T-helper 2 cell (primary cell): ENCODE measurements around the gene PARG.
"Not testable (repeated sequence)": the region's sequence is repeated elsewhere in the genome, so short reads cannot be mapped to it uniquely, and the experiment has no call there.

Experiments
- DNase-seq, 5 experiments: peaks; one replicate each; pipeline versions ENCODE4 v3.0.0 to v3.0.0-alpha.2; 2012 to 2022

Gene PARG

DNA sequence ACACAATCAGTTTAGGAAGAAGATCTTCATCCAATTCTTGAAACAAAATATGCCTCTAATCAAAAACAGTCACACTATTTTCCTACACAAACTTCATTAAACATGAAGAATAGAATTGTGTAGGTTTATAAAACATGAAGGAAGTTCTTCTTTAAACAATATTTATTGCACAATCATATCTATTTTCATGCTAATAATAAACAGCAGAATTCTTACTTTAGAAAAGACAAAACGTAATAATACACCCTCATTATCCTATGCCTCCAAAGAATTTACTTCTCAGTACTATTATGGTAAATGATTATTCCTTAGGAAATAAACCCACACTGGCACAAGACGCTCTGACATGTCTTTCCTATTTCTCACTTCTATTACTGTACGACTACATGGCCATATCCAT lies 41.4 kb downstream of the PARG start:
- not testable (repeated sequence) for DNase-seq

DNA sequence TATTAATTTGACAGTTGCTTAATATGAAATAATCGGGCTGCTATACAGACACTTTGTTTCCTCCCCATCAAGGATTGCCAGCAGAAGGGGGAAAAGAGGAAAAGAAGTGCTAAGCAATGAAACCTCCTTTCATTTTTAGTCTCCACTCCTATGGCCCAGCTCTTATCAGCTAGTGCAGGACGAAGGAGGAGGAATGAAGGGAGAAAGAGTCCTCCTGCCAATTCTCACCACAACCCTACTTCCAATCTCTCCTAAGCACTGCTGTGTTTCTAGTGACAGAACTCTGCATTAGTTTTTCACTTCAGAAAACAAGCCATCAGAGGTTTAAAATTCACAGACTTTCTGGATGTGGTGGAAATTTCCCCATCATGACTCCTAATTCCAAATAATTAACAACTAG lies 41.8 kb downstream of the PARG start:
- DNase-seq = not testable (repeated sequence)

DNA sequence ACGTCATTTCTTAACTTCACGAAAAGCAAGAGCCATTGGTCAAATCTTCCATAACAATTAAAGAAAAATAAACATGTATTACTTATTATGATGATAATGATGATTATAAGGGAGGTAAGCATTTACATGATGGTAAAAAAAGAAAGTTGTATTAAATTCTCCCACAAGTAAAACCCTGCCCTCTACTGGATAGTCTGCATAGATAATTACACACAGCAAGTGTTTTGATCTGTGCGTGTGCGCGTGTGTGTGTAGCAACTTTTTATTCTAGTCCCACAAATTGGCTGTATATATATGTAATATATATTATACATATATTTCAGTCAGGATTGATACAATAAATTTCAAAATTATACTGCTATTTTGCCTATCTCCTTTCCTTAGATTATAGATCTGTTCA lies 51.8 kb downstream of the PARG start:
- DNase-seq = not testable (repeated sequence)

DNA sequence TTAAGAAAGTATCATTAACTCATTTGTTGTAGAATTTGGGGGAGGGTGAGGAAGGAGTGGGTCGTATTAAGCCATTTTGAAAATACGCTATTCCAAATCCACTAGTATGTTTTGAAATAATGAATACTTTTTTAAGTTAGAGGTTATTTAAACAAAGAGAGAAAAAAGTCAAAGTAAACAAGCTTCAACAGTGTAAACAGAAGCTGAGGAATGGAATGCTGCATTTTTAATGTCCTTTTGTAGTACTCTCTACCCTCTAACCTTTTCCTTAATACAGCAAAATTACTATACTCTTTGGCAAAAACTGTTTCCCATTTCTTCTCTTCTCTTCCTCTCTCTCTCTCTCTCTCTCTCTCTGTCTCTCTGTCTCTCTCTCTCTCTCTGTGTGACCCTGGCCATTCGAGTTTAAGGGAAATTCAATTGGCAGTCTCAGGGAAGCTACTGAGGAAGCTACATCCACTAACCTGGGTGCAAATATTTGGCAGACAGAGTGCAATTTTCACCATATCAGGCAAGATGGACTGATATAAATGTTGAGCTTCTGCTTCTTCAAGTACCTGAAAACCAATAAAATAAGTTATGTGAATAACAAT lies 57.0 kb downstream of the PARG start:
- not testable (repeated sequence) for DNase-seq

DNA sequence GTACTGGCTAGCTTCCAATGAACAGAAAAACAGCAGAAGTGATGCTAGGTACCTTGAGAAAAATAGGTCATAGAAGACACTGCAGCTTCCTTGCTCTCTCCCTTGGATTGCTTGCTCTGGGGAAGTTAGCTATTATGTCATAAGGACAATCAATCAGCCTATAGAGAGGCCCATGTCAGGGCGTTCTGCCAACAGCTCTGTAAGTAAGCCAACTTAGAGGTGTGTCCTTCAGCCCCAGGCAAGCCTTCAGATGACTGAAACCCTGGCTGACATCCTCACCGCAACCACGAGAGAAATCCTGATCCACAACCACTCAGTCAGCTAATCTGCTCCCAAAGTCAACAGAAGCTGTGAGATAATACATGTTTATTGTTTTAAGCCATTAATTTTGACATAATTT lies 58.0 kb downstream of the PARG start:
- not testable (repeated sequence) for DNase-seq

DNA sequence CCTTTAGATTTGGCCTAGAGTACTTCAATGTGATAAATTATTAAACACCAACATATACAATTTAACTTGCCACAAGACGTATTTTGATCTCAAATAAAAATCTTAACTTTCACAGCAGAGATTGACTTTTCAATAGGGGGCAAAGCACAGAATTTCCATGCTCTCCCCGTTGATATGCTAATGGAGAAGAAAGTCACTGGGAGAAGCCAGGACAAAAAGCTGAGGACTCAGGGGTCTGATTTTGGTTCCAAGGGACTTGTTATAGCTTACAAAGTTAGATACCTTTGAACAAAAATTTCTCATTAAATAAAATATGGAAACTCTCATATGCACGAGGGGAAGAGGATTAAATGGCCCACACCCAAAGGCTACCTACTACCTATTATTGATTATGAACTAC lies 59.5 kb downstream of the PARG start:
- not testable (repeated sequence) for DNase-seq

DNA sequence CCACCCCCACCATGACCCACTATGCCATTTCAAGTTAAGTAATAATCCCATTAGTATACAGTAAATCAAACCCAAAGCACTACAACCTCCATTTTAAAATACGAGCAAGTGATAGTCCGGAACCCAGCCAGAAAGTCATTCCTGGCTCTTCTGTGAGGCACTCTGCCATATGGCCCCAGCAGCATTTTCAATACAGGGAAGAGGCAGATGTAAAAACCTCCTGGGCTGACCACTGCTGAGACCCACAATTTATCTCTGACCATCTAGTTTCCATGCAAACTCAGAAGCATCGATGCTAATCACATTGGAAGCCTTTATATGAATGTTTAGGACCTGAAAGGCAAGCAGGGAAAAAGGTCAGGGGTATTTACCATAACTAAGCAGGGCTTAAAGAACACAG lies 69.1 kb downstream of the PARG start:
- not testable (repeated sequence) for DNase-seq

DNA sequence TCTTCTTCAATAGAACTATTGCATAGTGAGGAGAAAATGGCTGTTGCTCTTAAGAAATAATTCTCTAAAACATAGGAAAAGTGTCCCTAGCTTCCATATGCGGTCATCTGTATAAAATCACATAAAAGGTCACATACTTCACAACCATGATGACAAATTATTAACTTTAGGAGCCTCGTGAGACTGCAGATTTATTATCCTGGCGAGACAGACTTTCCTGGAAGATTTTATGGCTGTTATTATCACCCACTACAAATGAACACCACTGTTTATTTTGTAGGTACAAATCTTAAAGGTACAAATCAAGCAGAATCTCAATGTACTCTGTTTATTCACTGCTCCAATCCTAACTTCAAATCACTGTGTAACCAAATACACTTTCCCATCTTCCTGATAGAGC lies 70.4 kb downstream of the PARG start:
- DNase-seq = not testable (repeated sequence)

DNA sequence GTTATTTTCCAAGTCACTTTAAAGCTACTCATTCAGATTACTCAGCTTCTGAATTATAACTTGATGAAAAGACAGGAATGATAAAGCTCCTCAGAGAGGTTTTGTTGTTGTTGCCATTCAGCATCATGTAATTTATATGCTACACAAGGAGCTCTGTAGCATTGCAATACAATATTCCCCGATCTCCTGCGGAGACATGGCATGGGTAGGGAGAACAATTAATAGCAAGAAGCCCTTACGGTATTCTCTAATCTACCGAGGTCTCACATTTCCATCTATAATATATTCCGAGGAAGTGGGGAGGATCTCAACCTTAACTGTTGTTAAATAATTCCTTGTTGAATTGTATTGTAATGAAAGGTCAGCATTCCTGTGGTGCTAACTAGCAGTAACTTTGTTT lies 81.9 kb downstream of the PARG start:
- DNase-seq = not testable (repeated sequence)

DNA sequence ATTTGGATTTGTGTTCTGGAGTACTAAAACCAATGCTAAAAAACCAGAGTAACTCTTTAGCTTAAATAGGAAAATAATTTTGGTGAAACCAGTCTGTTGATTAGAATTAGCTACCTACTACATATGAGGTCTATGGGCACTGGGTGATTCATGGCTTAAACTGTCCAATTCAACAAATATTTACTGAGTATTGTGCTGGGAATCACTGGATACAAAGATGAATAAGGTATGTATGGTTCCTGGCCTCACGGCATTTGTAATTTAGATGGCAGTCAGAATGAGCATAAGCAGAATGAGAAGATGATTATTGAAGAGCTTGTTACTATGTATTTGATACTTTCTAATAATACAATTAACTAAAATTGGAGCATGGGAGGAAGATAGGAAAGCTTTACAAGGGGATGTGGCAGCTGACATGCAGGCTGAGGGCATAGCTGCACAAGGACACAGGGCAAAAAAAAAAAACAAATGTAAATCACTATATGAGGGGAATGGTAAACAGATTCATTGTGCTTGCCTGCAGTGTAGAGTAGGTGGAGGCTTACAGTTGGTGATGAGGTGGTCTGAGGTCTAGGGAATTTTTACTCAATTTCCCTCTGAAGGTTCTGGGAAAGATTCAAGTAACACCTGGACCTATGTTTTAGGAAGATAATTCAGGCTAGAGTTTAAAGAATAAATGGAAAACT lies 83.0 kb downstream of the PARG start:
- not testable (repeated sequence) for DNase-seq

DNA sequence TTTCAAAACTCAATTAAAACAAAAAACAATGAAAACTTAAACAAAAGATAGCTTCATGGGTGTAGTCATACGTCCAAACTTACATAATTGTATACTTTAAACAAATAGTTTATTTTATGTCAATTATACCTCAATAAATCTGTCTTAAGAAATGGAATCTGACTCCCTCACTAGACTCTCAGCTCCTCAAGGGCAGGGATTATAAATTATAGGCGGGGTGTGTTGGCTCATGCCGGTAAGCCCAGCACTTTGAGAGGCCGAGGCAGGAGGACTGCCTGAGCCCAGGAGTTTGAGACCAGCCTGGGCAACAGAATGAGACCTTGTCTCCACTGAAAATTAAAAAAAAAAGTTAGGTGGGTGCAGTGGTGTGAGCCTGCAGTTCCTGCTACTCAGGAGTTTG lies 92.3 kb downstream of the PARG start:
- DNase-seq = not testable (repeated sequence)

DNA sequence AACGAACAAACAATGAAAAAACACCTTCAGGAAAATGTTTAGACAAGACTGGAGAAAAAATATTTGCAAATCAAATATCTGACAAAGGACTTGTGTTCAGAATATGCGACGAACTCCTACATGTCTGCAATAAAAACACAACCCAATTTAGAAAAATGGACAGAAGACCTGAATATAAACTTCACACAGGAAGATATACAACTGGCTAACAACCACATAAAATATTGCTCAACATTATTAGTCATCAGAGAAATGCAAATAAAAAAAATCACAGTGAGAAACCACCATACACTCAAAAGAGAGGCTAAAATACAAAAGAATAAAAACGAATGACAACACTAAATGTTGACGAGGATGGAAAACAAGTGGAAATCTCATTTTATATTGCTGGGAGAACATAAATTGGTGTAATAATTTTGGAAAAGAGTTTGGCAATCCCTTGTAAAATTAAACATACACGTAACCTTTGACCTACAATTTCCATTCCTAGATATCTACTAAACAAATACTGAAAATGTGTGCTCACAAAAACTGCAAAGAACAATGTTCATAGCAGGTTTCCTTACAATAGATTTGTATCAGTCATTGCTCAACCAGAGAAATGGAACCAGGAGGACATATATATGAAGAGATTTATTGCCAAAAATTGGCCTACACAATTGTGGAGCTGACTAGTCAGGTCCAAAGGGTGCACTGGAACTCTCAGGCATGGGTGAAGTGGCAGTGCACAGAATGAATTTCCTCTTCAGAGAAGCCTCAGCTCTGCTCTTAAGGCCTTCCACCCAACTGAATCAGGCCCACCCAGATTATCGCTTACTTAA lies 96.8 kb downstream of the PARG start:
- no peak for DNase-seq

DNA sequence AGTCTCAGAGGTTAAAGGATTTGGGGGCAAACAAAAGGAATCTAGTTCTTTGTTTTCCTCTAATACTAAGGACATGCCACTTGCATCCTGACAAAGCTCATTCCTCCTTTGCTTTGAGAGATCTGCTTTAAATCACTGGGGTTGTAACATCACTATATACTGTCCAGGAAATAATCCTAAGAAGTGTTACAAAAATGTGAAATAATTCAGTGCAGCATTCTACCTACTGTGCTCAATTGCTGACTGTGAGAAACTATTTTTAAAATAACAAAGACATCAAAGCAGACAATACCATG lies 99.5 kb downstream of the PARG start:
- DNase-seq = not testable (repeated sequence)

DNA sequence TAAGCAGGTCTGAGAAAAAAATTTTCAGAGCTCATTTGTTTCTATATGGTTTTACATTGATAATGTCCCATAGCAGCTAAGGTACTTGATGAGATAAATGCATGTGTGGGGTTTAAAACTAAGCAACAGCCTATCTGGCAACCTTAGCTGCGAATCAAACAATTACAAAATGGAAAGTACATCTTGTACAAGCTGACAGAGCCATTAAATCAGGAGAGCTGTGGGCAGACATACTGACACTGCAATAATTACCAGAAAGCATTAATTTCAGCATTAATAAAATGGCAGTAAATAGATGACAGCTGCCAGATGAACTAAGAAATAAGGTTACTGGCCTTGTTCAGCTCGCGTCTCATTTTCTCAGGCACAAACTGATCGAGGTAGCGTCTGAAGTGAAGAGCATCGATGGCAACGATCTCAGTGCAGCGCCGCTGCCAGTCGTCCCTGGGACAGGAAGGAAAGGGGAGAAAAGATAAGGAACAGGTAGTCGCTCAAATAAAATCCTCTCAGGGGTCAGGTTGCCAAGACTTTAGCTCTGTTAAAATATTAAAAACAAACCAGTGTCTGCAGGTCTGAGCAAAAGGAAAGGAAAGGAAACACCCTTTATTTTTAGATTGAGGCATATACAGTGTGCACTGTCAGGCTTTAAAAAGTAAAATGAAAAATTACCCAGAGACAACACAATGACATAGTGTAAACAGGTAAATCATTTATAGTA lies 100.1 kb downstream of the PARG start:
- DNase-seq = no peak

DNA sequence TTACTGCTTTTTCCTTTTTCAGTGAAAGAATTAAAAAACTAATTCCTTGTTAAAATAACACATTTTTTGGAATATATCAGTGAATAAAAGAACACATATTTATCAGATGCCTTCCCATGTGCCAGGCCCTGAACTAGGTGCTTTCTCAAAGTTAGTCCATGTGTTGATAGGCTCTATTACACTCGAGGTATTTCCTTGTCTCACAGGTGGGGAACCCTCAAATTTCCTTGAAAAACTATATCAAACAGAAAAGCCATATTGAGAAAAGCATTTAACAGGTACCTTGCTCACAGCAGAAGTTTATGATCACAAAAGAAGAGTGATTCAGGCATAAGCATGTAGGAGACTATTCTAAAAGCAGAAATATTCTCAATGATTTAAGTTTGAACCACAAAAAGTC lies 104.1 kb downstream of the PARG start:
- DNase-seq = no peak

DNA sequence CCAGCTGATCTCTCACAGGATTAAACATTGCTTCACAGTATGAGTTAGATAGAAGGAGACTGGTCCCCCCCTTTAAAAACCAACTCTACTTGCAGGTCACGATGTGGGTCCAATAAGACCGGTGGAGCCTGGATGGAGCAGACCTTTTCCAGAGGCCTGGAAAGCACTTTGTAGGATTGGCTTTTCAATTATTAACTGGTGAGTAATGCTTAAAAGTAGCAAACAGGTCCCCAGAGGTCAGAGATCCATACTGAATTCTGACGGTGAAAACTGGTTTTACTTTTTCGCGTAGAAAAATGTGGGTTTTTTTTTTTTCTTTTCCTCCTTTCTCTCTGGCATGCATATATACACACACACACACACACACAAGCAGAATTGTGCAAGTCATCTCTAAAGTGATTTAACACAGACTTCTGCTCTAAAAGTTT lies 104.8 kb downstream of the PARG start:
- no peak for DNase-seq

DNA sequence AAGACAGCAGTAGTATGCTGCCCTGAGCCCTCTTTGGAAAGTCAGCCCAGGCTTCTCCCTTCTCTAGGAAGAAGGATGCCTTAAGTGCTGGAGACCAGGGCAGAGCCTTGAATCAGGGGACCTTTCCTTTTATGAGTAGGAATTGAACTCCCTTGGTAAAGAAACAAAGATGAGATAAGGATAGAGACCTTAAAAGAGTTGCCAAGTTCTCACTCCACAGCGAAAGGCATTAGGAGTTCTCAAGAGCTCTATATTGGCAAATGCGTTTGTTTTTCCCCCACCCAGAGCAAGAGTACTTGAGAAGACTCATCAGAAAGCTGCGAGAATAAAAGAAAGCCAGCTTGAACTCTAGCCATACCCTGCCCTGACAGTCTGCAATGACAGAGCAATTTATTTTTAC lies 106.9 kb downstream of the PARG start:
- no peak for DNase-seq

DNA sequence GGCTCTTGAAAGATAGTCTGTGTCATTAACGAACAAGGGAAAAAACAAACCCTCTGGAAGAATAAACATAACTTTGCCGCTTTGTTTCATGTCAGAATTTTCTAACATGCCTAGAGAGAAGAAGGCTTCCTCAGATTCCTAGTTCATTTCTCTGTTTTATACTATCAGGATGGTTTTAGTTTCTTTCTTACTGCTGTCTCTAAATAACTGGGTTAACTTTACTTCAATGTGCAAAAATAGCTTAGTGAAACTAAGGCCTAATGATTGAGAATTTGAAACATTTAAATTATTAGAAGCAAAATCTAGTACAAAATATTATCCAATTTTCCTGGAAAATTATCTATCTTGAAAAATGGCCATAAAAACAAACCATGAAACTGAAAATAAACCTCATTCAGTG lies 107.6 kb downstream of the PARG start:
- DNase-seq = no peak

DNA sequence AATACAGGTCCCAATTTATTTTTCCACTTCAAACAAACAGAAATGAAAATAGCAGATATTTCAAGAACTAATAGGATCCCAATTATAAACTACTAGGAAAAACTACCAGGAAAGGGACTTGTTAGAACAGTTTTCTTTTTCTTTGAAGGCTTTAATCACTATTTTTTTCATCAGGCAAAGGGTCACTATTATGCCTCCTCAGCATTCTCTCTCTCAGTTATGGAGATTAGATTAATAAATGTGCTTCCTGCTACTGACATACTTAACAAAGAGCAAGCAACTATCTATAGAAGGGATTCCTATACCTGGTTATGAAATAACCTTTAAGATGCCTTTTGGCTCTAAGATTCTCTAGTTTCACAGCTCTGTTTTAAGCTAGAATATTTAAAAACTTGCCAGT lies 108.7 kb downstream of the PARG start:
- DNase-seq = no peak

DNA sequence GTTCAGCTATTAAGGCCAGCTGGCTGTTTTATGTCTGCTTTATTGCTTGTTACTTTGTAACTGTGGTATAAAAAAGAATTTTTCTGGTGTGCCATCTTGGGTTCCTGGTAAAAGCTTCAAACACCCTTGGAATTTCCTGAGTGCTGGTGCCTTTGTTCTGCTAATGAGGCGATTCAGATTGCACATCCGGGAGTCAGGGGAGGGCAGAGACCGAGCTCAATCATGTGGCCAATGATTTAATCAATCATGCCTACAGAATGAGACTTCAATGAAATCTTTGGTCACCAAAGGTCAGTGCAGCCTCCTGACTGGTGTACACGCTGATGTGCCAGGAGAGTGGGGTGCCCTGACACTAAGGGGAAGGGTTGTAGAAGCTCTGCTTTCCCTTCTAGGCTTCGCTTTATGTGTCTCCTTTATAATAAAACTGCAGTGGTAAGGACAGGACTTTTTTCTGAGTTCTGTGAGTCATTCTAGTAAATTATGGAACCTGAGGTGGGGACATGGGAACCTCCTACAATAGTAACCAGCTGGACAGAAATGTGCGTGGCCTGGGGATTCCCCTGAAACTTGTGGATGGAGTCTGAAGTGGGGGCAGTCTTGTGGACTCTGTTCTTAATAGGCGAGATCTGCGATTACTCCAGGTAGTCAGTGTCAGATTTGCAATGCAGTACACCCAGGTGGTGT lies 110.3 kb downstream of the PARG start:
- DNase-seq = no peak

DNA sequence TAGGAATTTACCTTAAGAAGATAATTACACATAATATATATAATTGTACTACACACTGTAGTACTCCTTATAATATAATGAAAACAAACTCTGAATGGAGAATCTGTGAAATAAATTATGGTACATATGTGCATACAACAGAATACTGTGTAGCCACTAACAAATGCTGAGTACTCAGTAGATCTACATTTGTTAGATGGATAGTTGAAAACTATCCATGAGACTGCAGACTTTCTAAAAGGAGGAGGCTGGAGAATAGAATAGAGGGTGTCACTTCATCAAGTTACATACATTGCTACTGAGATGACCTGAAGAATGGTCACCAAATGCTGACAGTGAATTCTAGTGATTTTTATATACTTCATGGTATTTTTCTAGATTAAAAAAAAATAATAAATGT lies 111.0 kb downstream of the PARG start:
- no peak for DNase-seq

DNA sequence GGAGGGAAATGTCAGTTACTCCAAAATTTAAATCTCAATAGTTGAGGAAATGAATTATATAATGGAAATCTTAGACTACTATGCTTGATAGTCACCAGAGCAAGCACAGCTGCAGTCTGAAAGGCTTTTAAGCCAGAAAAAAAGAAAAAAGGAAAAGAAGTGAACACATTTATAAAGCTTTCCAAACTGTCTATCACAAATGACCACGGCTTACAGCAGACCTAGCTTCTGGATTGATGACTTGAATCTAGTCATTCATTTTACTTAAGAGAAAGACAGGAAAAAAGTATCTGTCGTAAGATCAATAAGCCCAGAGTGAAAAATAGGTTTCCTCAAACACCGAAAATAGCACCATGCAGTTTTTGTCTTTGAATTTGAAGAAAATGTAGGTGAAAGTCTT lies 111.8 kb downstream of the PARG start:
- DNase-seq = no peak

DNA sequence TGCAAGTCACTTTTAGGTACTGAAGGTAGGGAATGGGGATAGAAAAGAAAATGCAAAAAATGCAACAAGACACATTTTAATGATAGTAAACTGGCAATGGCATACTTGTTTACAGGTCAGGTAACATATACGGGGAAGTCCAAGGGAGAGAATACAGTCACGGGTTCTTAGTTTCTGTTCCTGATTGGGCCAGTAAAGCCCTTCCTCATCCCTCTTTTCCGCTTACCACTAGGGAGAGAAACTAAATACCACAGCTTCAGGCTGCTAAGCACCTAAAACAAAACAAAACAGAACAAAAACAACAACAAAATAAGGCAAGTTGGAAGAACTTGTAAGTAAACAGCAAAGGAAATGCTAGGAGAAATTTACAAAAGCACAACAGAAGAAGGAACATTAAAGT lies 114.5 kb downstream of the PARG start:
- no peak for DNase-seq
